Measurements from ENCODE around the gene ZNF90. TPM values are rescaled to one million over a fixed set of nuclear protein-coding genes. Genes with fewer than 3 reads are reported as not detected.

Gene ZNF90
- total and polyA plus RNA-seq, 10 of the 15 experiments (the other 5 are each of a cell fraction or from before 2014, with no cell fraction given): 0.06 to 1.3 (median 0.18) TPM; not detected in 1

- ChIA-PET RAD21 (ENCODE audit: unreplicated experiment) (no interaction called here), SMC1A (ENCODE audit: uncharacterized antibody, unreplicated experiment) (no interaction called here), CTCF (no interaction called here), POLR2A (interaction anchor here (0.6 kb wide), 1 partner anchor 102 kb away, joined by 4 read pairs; no protein-coding TSS in a partner anchor)
- intact Hi-C loops (cut with micrococcal nuclease; ENCODE audit: unreplicated experiment): no loop called here
- Histone ChIP-seq H3K4me3 (no peak overlapping the region), H3K9me3 (replicated peaks; ENCODE audit: control insufficient read depth, insufficient read depth, low read length) (no peaks in the 10 kb centered on the region; the same call in 2 of the 3 replicates), H3K9ac (ENCODE audit: control insufficient read depth, insufficient read depth, low read length) (no peak overlapping the region), H3K4me1 (ENCODE audit: control insufficient read depth, insufficient read depth, low read length) (no peaks in the 10 kb centered on the region), H2AFZ (ENCODE audit: control insufficient read depth, low read depth, low read length) (no peak overlapping the region), H3K79me2 (ENCODE audit: control insufficient read depth, insufficient read depth, low read length) (no peaks in the 10 kb centered on the region), H3K4me2 (ENCODE audit: control insufficient read depth, insufficient read depth) (no peak overlapping the region), H3K36me3 (ENCODE audit: control insufficient read depth in 2 of 2, insufficient read depth in 2 of 2, low read length in 1 of 2) (no peaks in the 10 kb centered on the region), H3K27ac (ENCODE audit: control insufficient read depth, insufficient read depth) (no peak overlapping the region), H3K27me3 (replicated peaks in 1 of 2; ENCODE audit: control insufficient read depth in 2 of 2, insufficient read depth in 2 of 2, low read length in 1 of 2) (no peaks in the 10 kb centered on the region), H4K20me1 (ENCODE audit: control insufficient read depth, insufficient read depth) (no peaks in the 10 kb centered on the region)
- DNase-seq (ENCODE audit: low read depth, low spot score) (no peak), FAIRE-seq (no peak), ATAC-seq (no peak)
- TF ChIP-seq, protein P1, sequence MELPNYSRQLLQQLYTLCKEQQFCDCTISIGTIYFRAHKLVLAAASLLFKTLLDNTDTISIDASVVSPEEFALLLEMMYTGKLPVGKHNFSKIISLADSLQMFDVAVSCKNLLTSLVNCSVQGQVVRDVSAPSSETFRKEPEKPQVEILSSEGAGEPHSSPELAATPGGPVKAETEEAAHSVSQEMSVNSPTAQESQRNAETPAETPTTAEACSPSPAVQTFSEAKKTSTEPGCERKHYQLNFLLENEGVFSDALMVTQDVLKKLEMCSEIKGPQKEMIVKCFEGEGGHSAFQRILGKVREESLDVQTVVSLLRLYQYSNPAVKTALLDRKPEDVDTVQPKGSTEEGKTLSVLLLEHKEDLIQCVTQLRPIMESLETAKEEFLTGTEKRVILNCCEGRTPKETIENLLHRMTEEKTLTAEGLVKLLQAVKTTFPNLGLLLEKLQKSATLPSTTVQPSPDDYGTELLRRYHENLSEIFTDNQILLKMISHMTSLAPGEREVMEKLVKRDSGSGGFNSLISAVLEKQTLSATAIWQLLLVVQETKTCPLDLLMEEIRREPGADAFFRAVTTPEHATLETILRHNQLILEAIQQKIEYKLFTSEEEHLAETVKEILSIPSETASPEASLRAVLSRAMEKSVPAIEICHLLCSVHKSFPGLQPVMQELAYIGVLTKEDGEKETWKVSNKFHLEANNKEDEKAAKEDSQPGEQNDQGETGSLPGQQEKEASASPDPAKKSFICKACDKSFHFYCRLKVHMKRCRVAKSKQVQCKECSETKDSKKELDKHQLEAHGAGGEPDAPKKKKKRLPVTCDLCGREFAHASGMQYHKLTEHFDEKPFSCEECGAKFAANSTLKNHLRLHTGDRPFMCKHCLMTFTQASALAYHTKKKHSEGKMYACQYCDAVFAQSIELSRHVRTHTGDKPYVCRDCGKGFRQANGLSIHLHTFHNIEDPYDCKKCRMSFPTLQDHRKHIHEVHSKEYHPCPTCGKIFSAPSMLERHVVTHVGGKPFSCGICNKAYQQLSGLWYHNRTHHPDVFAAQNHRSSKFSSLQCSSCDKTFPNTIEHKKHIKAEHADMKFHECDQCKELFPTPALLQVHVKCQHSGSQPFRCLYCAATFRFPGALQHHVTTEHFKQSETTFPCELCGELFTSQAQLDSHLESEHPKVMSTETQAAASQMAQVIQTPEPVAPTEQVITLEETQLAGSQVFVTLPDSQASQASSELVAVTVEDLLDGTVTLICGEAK (IDR thresholded peaks at IDR 0.05; ENCODE audit: borderline replicate concordance): no peak
- no peak for TF ChIP-seq NFIC (IDR thresholded peaks at IDR 0.05; ENCODE audit: low read depth, low read length)
- TF ChIP-seq MXI1 (IDR thresholded peaks at IDR 0.05; ENCODE audit: low read depth, low read length): no peak
- no peak for TF ChIP-seq RB1 (IDR thresholded peaks at IDR 0.05; ENCODE audit: borderline replicate concordance)
- TF ChIP-seq TBL1XR1 (IDR thresholded peaks at IDR 0.05; ENCODE audit: low read depth, low read length): no peak
- TF ChIP-seq TCF7 (IDR thresholded peaks at IDR 0.05; ENCODE audit: borderline replicate concordance): no peak
- no peak for TF ChIP-seq BHLHE40 (IDR thresholded peaks at IDR 0.05; ENCODE audit: borderline replicate concordance in 1 of 2, low read depth in 2 of 2, low read length in 1 of 2)
- TF ChIP-seq ZZZ3 (IDR thresholded peaks at IDR 0.05; ENCODE audit: control insufficient read depth, insufficient read length, low read depth): no peak
- TF ChIP-seq ZNF274 (IDR thresholded peaks at IDR 0.05; ENCODE audit: insufficient read depth, insufficient read length): no peak
- TF ChIP-seq, protein P2, sequence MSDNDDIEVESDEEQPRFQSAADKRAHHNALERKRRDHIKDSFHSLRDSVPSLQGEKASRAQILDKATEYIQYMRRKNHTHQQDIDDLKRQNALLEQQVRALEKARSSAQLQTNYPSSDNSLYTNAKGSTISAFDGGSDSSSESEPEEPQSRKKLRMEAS (IDR thresholded peaks at IDR 0.05; ENCODE audit: low read depth, low read length): no peak
- no peak for TF ChIP-seq ZNF207 (IDR thresholded peaks at IDR 0.05; ENCODE audit: borderline replicate concordance)
- no peak for TF ChIP-seq MYC (IDR thresholded peaks at IDR 0.05; ENCODE audit: insufficient read depth, insufficient read length, insufficient replicate concordance, low read length, severe bottlenecking)
- TF ChIP-seq IKZF1 (conservative IDR thresholded peaks at IDR 0.05): no peak
- TF ChIP-seq CREM (IDR thresholded peaks at IDR 0.05; ENCODE audit: low read depth): no peak
- no peak for TF ChIP-seq SMAD5 (IDR thresholded peaks at IDR 0.05; ENCODE audit: low read depth)
- TF ChIP-seq, protein P3, sequence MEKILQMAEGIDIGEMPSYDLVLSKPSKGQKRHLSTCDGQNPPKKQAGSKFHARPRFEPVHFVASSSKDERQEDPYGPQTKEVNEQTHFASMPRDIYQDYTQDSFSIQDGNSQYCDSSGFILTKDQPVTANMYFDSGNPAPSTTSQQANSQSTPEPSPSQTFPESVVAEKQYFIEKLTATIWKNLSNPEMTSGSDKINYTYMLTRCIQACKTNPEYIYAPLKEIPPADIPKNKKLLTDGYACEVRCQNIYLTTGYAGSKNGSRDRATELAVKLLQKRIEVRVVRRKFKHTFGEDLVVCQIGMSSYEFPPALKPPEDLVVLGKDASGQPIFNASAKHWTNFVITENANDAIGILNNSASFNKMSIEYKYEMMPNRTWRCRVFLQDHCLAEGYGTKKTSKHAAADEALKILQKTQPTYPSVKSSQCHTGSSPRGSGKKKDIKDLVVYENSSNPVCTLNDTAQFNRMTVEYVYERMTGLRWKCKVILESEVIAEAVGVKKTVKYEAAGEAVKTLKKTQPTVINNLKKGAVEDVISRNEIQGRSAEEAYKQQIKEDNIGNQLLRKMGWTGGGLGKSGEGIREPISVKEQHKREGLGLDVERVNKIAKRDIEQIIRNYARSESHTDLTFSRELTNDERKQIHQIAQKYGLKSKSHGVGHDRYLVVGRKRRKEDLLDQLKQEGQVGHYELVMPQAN (conservative IDR thresholded peaks at IDR 0.05): no peak
- TF ChIP-seq NFYA (IDR thresholded peaks at IDR 0.05; ENCODE audit: borderline replicate concordance, low read depth, low read length): no peak
- TF ChIP-seq, protein P4, sequence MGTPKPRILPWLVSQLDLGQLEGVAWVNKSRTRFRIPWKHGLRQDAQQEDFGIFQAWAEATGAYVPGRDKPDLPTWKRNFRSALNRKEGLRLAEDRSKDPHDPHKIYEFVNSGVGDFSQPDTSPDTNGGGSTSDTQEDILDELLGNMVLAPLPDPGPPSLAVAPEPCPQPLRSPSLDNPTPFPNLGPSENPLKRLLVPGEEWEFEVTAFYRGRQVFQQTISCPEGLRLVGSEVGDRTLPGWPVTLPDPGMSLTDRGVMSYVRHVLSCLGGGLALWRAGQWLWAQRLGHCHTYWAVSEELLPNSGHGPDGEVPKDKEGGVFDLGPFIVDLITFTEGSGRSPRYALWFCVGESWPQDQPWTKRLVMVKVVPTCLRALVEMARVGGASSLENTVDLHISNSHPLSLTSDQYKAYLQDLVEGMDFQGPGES (IDR thresholded peaks at IDR 0.05): no peak
- no peak for TF ChIP-seq ZSCAN29 (IDR thresholded peaks at IDR 0.05)
- in situ Hi-C loops (cut with MboI): no loop called here
- over 99% methylated on average over 6 of the region's 6 CpGs for WGBS (ENCODE audit: insufficient coverage, insufficient replicate concordance, low lambda C conversion rate, missing lambda C conversion rate)
- no TSS peak for BruUV-seq (replicated peaks)
Observed at GRCh38 chr19:20028611-20029010, 49.2 kb upstream of the ZNF90 start.

All from GM12878 (cell line).